ENCODE measurements around the gene CCDC192.

The CCDC192 gene

GRCh38 chr5:127702926-127703561, at the start of gene CCDC192:
CCDC192 (plus strand) TSS chr5:127703391; CDS start chr5:127703446, 55 bp downstream.
- no peak for ATAC-seq
- TF ChIP-seq TCF4 (CRISPR knock-in tag; IDR thresholded peaks at IDR 0.05; ENCODE audit: borderline replicate concordance) (no peak), GLIS3 (CRISPR knock-in tag; IDR thresholded peaks at IDR 0.05) (no peak), SNAI2 (CRISPR knock-in tag; IDR thresholded peaks at IDR 0.05) (no peak), ARNTL (CRISPR knock-in tag; IDR thresholded peaks at IDR 0.05; ENCODE audit: borderline replicate concordance, low read depth) (no peak), BACH2 (CRISPR knock-in tag; IDR thresholded peaks at IDR 0.05; ENCODE audit: borderline replicate concordance) (no peak), PPARA (CRISPR knock-in tag; IDR thresholded peaks at IDR 0.05; ENCODE audit: borderline replicate concordance) (no peak), CSDC2 (CRISPR knock-in tag; IDR thresholded peaks at IDR 0.05) (no peak), ZFP3 (CRISPR knock-in tag; IDR thresholded peaks at IDR 0.05) (no peak), ZNF8 (CRISPR knock-in tag; IDR thresholded peaks at IDR 0.05) (no peak), ZNF70 (CRISPR knock-in tag; IDR thresholded peaks at IDR 0.05) (no peak), RARB (CRISPR knock-in tag; IDR thresholded peaks at IDR 0.05) (no peak), ZFP30 (CRISPR knock-in tag; IDR thresholded peaks at IDR 0.05) (no peak), ISL1 (CRISPR knock-in tag; IDR thresholded peaks at IDR 0.05) (no peak), TOX (CRISPR knock-in tag; IDR thresholded peaks at IDR 0.05; ENCODE audit: borderline replicate concordance) (no peak)
- TF ChIP-seq, protein P1, sequence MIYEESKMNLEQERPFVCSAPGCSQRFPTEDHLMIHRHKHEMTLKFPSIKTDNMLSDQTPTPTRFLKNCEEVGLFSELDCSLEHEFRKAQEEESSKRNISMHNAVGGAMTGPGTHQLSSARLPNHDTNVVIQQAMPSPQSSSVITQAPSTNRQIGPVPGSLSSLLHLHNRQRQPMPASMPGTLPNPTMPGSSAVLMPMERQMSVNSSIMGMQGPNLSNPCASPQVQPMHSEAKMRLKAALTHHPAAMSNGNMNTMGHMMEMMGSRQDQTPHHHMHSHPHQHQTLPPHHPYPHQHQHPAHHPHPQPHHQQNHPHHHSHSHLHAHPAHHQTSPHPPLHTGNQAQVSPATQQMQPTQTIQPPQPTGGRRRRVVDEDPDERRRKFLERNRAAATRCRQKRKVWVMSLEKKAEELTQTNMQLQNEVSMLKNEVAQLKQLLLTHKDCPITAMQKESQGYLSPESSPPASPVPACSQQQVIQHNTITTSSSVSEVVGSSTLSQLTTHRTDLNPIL (CRISPR knock-in tag; IDR thresholded peaks at IDR 0.05; ENCODE audit: low read depth), result no peak

- no peak for TF ChIP-seq BACH2 (CRISPR knock-in tag; IDR thresholded peaks at IDR 0.05; ENCODE audit: borderline replicate concordance)
- no peak for TF ChIP-seq ESRRG (CRISPR knock-in tag; IDR thresholded peaks at IDR 0.05)
- no peak for TF ChIP-seq TCF4 (CRISPR knock-in tag; IDR thresholded peaks at IDR 0.05; ENCODE audit: borderline replicate concordance)
- no peak for TF ChIP-seq PPARA (CRISPR knock-in tag; IDR thresholded peaks at IDR 0.05; ENCODE audit: borderline replicate concordance)
- no peak for TF ChIP-seq TSHZ2 (CRISPR knock-in tag; IDR thresholded peaks at IDR 0.05)
- no peak for TF ChIP-seq POU6F1 (CRISPR knock-in tag; IDR thresholded peaks at IDR 0.05; ENCODE audit: borderline replicate concordance, low read depth)
- TF ChIP-seq, protein P1 (CRISPR knock-in tag; IDR thresholded peaks at IDR 0.05; ENCODE audit: low read depth), result no peak
Measured at GRCh38 chr5:127656825-127657224, 46.4 kb upstream of the CCDC192 start.

DNA sequence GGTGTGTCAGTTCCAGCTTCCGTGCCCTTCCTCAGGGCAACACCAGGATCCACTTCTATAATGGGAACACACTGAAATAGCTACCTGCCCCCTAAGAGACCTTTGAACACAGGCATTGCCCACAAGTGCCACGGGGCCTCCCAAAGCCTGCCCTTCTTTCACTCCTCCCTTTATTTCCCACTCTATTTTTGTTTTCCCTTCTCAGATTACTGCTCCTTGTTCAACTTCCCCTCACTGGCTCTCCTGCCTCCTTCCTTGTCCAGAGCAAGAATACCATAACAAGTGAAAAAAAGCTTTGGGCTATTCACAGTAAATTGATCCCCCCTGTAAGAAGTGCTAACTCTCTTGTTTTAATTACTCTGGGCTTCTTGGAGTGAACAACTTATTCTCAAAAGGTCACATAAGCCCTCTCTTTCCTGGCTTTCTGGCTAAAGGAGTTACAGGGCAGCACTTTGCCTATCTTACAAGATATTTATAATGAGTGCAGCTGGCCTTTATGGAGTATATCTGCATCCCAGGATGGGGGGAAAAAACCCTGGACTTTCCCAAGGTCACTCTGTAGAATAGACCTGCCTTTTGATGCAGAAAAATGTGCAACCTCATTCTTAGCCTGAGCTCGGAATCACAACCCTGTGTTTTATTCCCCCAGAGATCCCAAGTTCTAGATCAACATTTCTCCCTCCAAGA, 43.0 kb upstream of the CCDC192 start:
- TF ChIP-seq ISL1 (CRISPR knock-in tag; IDR thresholded peaks at IDR 0.05), result no peak
- no peak for TF ChIP-seq TSHZ2 (CRISPR knock-in tag; IDR thresholded peaks at IDR 0.05)
- no peak for TF ChIP-seq GLIS3 (CRISPR knock-in tag; IDR thresholded peaks at IDR 0.05)
- no peak for TF ChIP-seq POU6F1 (CRISPR knock-in tag; IDR thresholded peaks at IDR 0.05; ENCODE audit: borderline replicate concordance, low read depth)
- TF ChIP-seq ZNF565 (CRISPR knock-in tag; conservative IDR thresholded peaks at IDR 0.05; ENCODE audit: low read depth), result no peak
- TF ChIP-seq PATZ1 (CRISPR knock-in tag; IDR thresholded peaks at IDR 0.05; ENCODE audit: borderline replicate concordance), result no peak
- TF ChIP-seq TCF4 (CRISPR knock-in tag; IDR thresholded peaks at IDR 0.05; ENCODE audit: borderline replicate concordance), result no peak
- TF ChIP-seq SNAI2 (CRISPR knock-in tag; IDR thresholded peaks at IDR 0.05), result no peak
- no peak for TF ChIP-seq CSDC2 (CRISPR knock-in tag; IDR thresholded peaks at IDR 0.05)
- no peak for TF ChIP-seq ZNF8 (CRISPR knock-in tag; IDR thresholded peaks at IDR 0.05)
- TF ChIP-seq BACH2 (CRISPR knock-in tag; IDR thresholded peaks at IDR 0.05; ENCODE audit: borderline replicate concordance), result no peak
- TF ChIP-seq TOX (CRISPR knock-in tag; IDR thresholded peaks at IDR 0.05; ENCODE audit: borderline replicate concordance), result no peak
- ATAC-seq, result no peak

More at GRCh38 chr5:127656825-127657224, 46.4 kb upstream of the CCDC192 start:
- no peak for ATAC-seq

All from SK-N-SH treated with all-trans-retinoic acid at 6 μM for 48 hours (cell line).